Islet precursor cell (in vitro differentiated cells): ENCODE results near the gene NFATC4.
A peak's percentile ranks its signal among the peaks of the same experiment; 100 is the strongest.

Experiments
- DNase-seq: peaks from one replicate; pipeline ENCODE4 v3.0.0-alpha.2; 2018

The NFATC4 gene

GRCh38 chr14:24411443-24412389 is 43.7 kb downstream of the NFATC4 start:
- DNase-seq, result peak; percentile 83

GRCh38 chr14:24414077-24414476 is 46.1 kb downstream of the NFATC4 start:
- no peak for DNase-seq

GRCh38 chr14:24414732-24415420 is 46.9 kb downstream of the NFATC4 start:
- no peak for DNase-seq

GRCh38 chr14:24415421-24416253 is 47.7 kb downstream of the NFATC4 start:
- no peak for DNase-seq

- DNase-seq, result no peak
These were observed 48.4 kb downstream of the NFATC4 start for GRCh38 chr14:24416254-24416931.

GRCh38 chr14:24416932-24417619 is 49.1 kb downstream of the NFATC4 start:
- no peak for DNase-seq

GRCh38 chr14:24417832-24418491 is 50.0 kb downstream of the NFATC4 start:
- DNase-seq, result no peak

- DNase-seq, result no peak
These were observed 50.5 kb downstream of the NFATC4 start for GRCh38 chr14:24418492-24418873.

- no peak for DNase-seq
These were observed 54.3 kb downstream of the NFATC4 start for GRCh38 chr14:24422261-24422660.

- no peak for DNase-seq
These were observed 55.0 kb downstream of the NFATC4 start for GRCh38 chr14:24422694-24423601.

- no peak for DNase-seq
These were observed 57.7 kb downstream of the NFATC4 start for GRCh38 chr14:24425704-24426103.

- no peak for DNase-seq
These were observed 58.3 kb downstream of the NFATC4 start for GRCh38 chr14:24426150-24426911.

- DNase-seq, result peak; percentile 68
These were observed 59.0 kb downstream of the NFATC4 start for GRCh38 chr14:24426912-24427536.

GRCh38 chr14:24427537-24428508 is 59.8 kb downstream of the NFATC4 start:
- DNase-seq, result peak; percentile 31

GRCh38 chr14:24428628-24429394 is 60.8 kb downstream of the NFATC4 start:
- peak; percentile 47 for DNase-seq
